Natural killer cell treated with Interleukin-12 subunit alpha and Interleukin-12 subunit beta and Interleukin-15 and Interleukin-18, amount 100 ng/mL, for 72 hours (primary cell): Measurements from ENCODE around the gene PRRT4. TPM values are rescaled to one million over a fixed set of nuclear protein-coding genes. Genes with fewer than 3 reads are reported as not detected.

Source experiments
- ATAC-seq, 2 donors: fragments of 150-1000 bp; cut with Tn5 transposase in 1 of 2; sonication (Bioruptor Pico), chemical (Tn5 transposase) in 1 of 2; 2 replicates each; pipeline ENCODE4 v1.10.0; 2021
- DNase-seq: peaks from one replicate; pipeline ENCODE4 v3.0.0; 2022; ENCODE audit warnings: low spot score
- H3K27ac Mint-ChIP-seq, 2 donors: 1 replicate in 1 of 2; 2 replicates in 1 of 2; pipeline ENCODE4 v1.8.0; 2022; ENCODE audit warnings: mixed read lengths in 2 of 2, mild to moderate bottlenecking in 1 of 2, moderate library complexity in 1 of 2
- H3K27me3 Mint-ChIP-seq, 2 donors: 1 replicate in 1 of 2; 2 replicates in 1 of 2; pipeline ENCODE4 v1.8.0; 2022; ENCODE audit warnings: mixed read lengths in 2 of 2
- H3K36me3 Mint-ChIP-seq: one replicate; pipeline ENCODE4 v1.8.0; 2022; ENCODE audit warnings: mixed read lengths
- H3K4me1 Mint-ChIP-seq, 2 donors: 1 replicate in 1 of 2; 2 replicates in 1 of 2; pipeline ENCODE4 v1.8.0; 2022; ENCODE audit warnings: low read depth in 2 of 2, mixed read lengths in 2 of 2, mild to moderate bottlenecking in 1 of 2
- H3K4me3 Mint-ChIP-seq: one replicate; pipeline ENCODE4 v1.8.0; 2022; ENCODE audit warnings: mixed read lengths
- H3K9me3 Mint-ChIP-seq: 2 replicates; pipeline ENCODE4 v1.8.0; 2022; ENCODE audit warnings: mixed read lengths
- total RNA-seq, 2 donors: library from RNA; stranded (reverse); gene quantifications; one replicate each; pipeline ENCODE4 v1.2.3, GENCODE V29; 2022

The PRRT4 gene
- total RNA-seq, 2 donors from 2014 or later, result not detected

GRCh38 chr7:128356546-128357216, 4.8 kb downstream of the PRRT4 start:
- Mint-ChIP-seq H3K4me1 (peaks cover 12 to 15% of the 10 kb centered on the region in 2 donors), H3K27ac (no peak overlapping the region), H3K36me3 (no peaks in the 10 kb centered on the region), H3K27me3 (peaks cover 17 to 19% of the 10 kb centered on the region in 2 donors), H3K4me3 (no peak overlapping the region), H3K9me3 (no peaks in the 10 kb centered on the region)
- no peak for ATAC-seq
- DNase-seq, result no peak

GRCh38 chr7:128353610-128354009, 7.9 kb downstream of the PRRT4 start:
- Mint-ChIP-seq H3K9me3 (no peaks in the 10 kb centered on the region), H3K36me3 (no peaks in the 10 kb centered on the region), H3K4me1 (peaks cover 6 to 9% of the 10 kb centered on the region in 2 donors), H3K4me3 (peak overlapping the region; percentile 15), H3K27ac (no peak overlapping the region), H3K27me3 (peaks cover 23 to 25% of the 10 kb centered on the region in 2 donors)
- ATAC-seq, result no peak
- no peak for DNase-seq

DNA sequence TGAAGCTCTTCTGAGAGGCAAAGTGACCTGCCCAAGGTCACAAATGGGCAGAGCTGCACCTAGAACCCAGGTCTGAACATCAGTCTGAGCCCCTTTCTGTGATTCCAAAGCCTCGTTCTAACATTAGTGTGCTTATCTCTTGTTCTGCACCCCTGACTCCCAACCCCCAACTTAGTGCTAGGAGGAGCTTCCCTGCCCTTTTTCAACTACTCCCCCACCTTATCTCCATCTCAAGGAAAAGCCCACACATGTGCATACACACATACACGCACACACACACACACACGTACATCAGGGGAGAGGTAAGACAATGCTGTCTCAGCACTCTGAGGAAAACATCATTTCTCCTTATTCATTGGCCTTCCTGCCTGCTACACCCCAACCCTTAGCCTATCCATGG, 8.3 kb downstream of the PRRT4 start:
- no peaks in the 10 kb centered on the region for H3K9me3 Mint-ChIP-seq
- H3K4me3 Mint-ChIP-seq, result peak overlapping the region; percentile 15
- peaks cover 6 to 9% of the 10 kb centered on the region in 2 donors for H3K4me1 Mint-ChIP-seq
- ATAC-seq (no peak), DNase-seq (no peak)
- H3K27ac Mint-ChIP-seq, result no peak overlapping the region
- no peaks in the 10 kb centered on the region for H3K36me3 Mint-ChIP-seq
- peaks cover 25 to 29% of the 10 kb centered on the region in 2 donors for H3K27me3 Mint-ChIP-seq

GRCh38 chr7:128352636-128353035, 8.9 kb downstream of the PRRT4 start:
- Mint-ChIP-seq H3K4me1 (peaks cover 6 to 9% of the 10 kb centered on the region in 2 donors), H3K36me3 (no peaks in the 10 kb centered on the region), H3K4me3 (no peak overlapping the region), H3K9me3 (no peaks in the 10 kb centered on the region), H3K27ac (no peak overlapping the region), H3K27me3 (peaks cover 28 to 29% of the 10 kb centered on the region in 2 donors)
- DNase-seq, result no peak
- ATAC-seq, result no peak

DNA sequence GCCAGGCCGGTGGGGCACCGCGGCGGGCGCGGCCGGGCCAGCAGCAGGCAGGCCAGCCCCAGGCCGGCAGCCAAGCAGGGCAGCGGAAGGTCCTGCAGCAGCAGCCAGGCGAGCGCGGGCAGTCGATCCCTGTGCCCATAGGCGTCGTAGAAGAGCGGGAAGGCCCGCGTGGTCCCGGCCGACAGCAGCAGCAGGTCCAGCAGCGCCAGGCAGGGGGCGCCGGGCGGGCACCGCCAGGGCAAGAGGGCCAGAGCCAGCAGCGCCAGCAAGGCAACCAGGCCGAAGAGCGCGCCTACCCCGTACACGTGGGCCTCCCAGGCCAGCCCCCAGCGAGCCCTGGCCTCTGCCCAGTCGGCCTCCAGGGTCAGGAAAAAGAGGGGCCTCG, 9.3 kb downstream of the PRRT4 start:
- DNase-seq (no peak), ATAC-seq (peak; percentile 45 to 67)
- H3K27me3 Mint-ChIP-seq, result peaks cover 29 to 31% of the 10 kb centered on the region in 2 donors
- H3K4me3 Mint-ChIP-seq, result no peak overlapping the region
- no peak overlapping the region for H3K27ac Mint-ChIP-seq
- no peaks in the 10 kb centered on the region for H3K9me3 Mint-ChIP-seq
- H3K36me3 Mint-ChIP-seq, result no peaks in the 10 kb centered on the region
- peaks cover 6 to 9% of the 10 kb centered on the region in 2 donors for H3K4me1 Mint-ChIP-seq

DNA sequence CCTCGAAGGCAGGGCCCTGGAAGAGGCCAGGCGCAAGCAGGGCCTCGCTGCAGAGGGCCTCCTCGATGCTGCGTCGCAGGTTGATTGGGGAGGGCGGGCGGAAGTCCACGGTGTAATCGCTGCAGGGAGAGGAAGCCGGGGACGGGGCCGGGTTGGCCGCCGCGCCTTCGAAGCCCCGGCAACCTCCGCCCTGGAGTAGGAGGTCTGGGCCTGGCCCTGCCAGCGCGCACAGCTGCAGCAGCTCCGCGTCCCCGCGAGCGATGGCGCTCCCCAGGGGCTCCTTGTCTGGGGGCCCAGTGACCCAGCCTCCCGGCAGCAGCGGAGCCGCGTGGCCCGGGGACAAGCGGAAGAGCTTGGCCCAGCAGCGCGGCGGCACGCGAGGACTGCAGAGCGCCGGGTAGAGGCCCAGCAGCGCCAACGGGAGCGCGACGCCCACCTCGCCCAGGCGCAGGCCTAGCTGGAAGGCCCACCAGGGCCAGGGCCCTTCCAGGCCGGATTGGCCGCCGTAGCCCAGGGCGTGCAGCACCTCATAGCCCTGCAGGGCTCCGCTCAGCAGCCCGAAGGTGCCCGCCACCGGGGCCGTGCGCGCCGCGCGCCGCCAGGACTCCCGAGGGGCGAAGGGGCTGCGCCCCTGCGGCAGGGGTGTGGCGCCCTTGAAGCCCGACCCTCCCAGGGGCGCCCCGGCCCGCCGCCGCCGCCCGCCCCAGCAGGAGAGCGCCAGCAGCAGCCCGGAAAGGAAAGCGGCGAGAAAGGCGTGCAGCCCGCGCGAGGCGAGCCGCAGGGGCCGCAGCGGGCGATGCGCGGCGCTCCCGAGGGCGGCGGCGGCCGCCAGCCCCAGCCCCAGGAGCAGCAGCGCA, 10.0 kb downstream of the PRRT4 start:
- Mint-ChIP-seq H3K27me3 (peaks cover 29 to 31% of the 10 kb centered on the region in 2 donors), H3K9me3 (no peaks in the 10 kb centered on the region), H3K27ac (no peak overlapping the region), H3K4me3 (no peak overlapping the region), H3K4me1 (peaks cover 6 to 9% of the 10 kb centered on the region in 2 donors), H3K36me3 (no peaks in the 10 kb centered on the region)
- peak; percentile 34 to 49 for ATAC-seq
- no peak for DNase-seq

- peaks cover 29 to 31% of the 10 kb centered on the region in 2 donors for H3K27me3 Mint-ChIP-seq
- no peaks in the 10 kb centered on the region for H3K36me3 Mint-ChIP-seq
- H3K4me1 Mint-ChIP-seq, result peaks cover 4 to 8% of the 10 kb centered on the region in 2 donors
- no peaks in the 10 kb centered on the region for H3K9me3 Mint-ChIP-seq
- no peak overlapping the region for H3K4me3 Mint-ChIP-seq
- ATAC-seq (no peak), DNase-seq (no peak)
- H3K27ac Mint-ChIP-seq, result no peak overlapping the region
Measured at GRCh38 chr7:128350708-128351295, 10.7 kb downstream of the PRRT4 start.

- H3K9me3 Mint-ChIP-seq, result no peaks in the 10 kb centered on the region
- peaks cover 29 to 31% of the 10 kb centered on the region in 2 donors for H3K27me3 Mint-ChIP-seq
- DNase-seq, result no peak
- H3K36me3 Mint-ChIP-seq, result no peaks in the 10 kb centered on the region
- no peak overlapping the region for H3K27ac Mint-ChIP-seq
- ATAC-seq, result no peak
- H3K4me3 Mint-ChIP-seq, result no peak overlapping the region
- peaks cover 0 to 5% of the 10 kb centered on the region in 2 donors for H3K4me1 Mint-ChIP-seq
Measured at GRCh38 chr7:128349466-128349825, 12.0 kb downstream of the PRRT4 start.

- Mint-ChIP-seq H3K36me3 (no peaks in the 10 kb centered on the region), H3K27me3 (peaks cover 14 to 18% of the 10 kb centered on the region in 2 donors), H3K27ac (no peak overlapping the region), H3K4me3 (no peak overlapping the region), H3K9me3 (no peaks in the 10 kb centered on the region), H3K4me1 (peaks cover 6 to 14% of the 10 kb centered on the region in 2 donors)
- DNase-seq, result no peak
- peak in 1 of 2 donors; percentile 32 for ATAC-seq
Measured at GRCh38 chr7:128347647-128348097, 13.8 kb downstream of the PRRT4 start.

DNA sequence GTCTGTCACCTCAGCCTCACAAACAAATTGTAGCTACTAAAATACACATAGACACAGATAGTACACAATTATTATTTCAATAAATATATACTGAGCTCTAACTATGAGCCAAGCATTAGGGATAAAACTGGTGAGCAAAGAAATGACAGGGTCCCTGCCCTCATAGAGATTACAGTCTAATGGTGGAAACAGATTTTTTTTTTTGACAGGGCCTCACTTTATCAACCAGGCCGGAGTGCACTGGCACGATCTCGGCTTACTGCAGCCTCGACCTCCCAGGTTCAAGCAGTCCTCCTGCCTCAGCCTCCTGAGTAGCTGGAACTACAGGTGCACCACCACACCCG, 17.1 kb downstream of the PRRT4 start:
- Mint-ChIP-seq H3K4me3 (peak overlapping the region; percentile 92), H3K4me1 (peaks cover 26 to 27% of the 10 kb centered on the region in 2 donors), H3K36me3 (no peaks in the 10 kb centered on the region), H3K27me3 (peaks cover 11 to 13% of the 10 kb centered on the region in 2 donors), H3K9me3 (no peaks in the 10 kb centered on the region), H3K27ac (peak overlapping the region in 1 of 2 donors; percentile 84)
- no peak for DNase-seq
- no peak for ATAC-seq

GRCh38 chr7:128343554-128344430, 17.7 kb downstream of the PRRT4 start, which contains the start of gene RBM28:
Gene RBM28 (minus strand): TSS chr7:128343908. CDS start chr7:128343793, 115 bp downstream.
- Mint-ChIP-seq H3K36me3 (no peaks in the 10 kb centered on the region), H3K9me3 (no peaks in the 10 kb centered on the region), H3K27me3 (peaks cover 5 to 9% of the 10 kb centered on the region in 2 donors), H3K4me1 (peaks cover 26 to 27% of the 10 kb centered on the region in 2 donors), H3K27ac (peak within 1 kb of the TSS; percentile 84 to 93), H3K4me3 (peak within 1 kb of the TSS; percentile 92)
- ATAC-seq (peak; percentile 96 to 98), DNase-seq (peak; percentile 90)

DNA sequence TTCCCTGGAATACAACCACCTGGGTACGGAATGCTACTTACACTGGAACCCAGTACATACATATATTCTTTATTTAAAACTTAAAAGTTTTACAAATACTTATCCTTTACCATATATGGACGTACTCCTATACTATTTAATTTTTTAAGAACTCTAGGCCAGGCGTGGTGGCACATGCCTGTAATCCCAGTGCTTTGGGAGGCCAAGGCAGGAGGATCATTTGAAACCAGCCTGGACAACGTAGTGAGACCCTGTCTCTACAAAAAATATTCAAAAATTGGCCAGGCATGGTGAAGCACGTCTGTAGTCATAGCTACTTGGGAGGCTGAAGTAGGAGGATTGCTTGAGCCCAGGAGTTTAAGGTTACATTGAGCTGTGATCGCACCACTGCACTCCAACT, 19.8 kb downstream of the PRRT4 start:
- peak overlapping the region in 1 of 2 donors; percentile 93 for H3K27ac Mint-ChIP-seq
- DNase-seq (no peak), ATAC-seq (no peak)
- H3K27me3 Mint-ChIP-seq, result no peaks in the 10 kb centered on the region
- H3K36me3 Mint-ChIP-seq, result peaks cover 14% of the 10 kb centered on the region
- peak overlapping the region; percentile 92 for H3K4me3 Mint-ChIP-seq
- no peaks in the 10 kb centered on the region for H3K9me3 Mint-ChIP-seq
- H3K4me1 Mint-ChIP-seq, result peaks cover 26 to 27% of the 10 kb centered on the region in 2 donors

GRCh38 chr7:128335730-128336129, 25.8 kb downstream of the PRRT4 start:
- Mint-ChIP-seq H3K36me3 (peaks cover 38% of the 10 kb centered on the region), H3K9me3 (no peaks in the 10 kb centered on the region), H3K4me3 (no peak overlapping the region), H3K27ac (no peak overlapping the region), H3K27me3 (no peaks in the 10 kb centered on the region), H3K4me1 (peaks cover 0 to 5% of the 10 kb centered on the region in 2 donors)
- DNase-seq (no peak), ATAC-seq (no peak)
